ENCODE data around the gene COL19A1. TPM values are rescaled to one million over a fixed set of nuclear protein-coding genes. Genes with fewer than 3 reads are reported as not detected.

The COL19A1 gene
- total and polyA plus RNA-seq, 7 donors: 0.54 to 1.6 (median 0.83) TPM; not detected in 3

DNA sequence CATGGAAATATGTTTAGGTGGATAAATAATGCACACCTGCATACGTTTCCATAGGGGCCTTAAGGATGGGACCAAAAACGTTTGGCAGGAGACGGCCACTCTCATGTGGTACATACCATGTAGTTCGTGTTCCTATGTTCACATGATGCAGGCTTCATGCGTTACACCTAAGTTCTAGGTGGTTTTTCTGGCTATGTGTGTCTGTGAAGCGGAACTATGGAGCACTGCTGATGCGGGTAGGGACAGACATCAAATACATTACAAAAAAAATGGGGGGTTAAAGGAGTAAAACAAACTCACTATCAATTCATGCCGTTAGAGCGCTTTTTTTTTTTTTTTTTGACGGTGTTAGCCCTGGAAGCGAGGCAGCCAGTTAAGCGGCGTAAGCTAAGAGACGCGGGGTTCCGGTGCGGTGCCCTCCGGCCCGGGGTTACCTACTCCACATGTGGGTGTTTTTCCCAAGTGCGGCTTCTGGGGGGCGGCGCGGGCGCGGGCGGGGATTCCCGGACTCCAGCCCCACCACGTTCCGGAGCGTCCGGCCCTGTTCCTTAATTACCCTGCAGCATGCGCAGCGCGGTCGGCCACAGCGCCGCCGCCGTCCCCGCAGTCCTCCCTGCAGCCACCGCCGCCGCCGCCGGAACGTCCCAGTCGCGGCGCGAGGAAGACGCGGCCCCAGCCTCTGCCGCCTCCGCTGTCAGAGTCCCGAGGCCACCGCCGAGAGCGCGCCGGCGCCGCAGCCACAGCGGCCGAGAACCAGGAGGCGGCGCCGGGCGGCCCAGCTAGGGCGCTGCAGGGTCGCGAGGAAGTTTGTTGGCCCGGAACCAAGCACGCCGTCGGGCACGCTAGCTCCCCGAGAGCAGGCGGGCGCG, 648 bp downstream of the COL19A1 start:
- Histone ChIP-seq H3K36me3 (no peaks in the 10 kb centered on the region), H3K27ac (peak overlapping the region in 3 of 4 donors; percentile 36 to 68 (median 36)), H3K4me1 (peaks cover 0 to 18% (median 9%) of the 10 kb centered on the region in 4 donors), H3K9me3 (no peaks in the 10 kb centered on the region), H3K27me3 (no peaks in the 10 kb centered on the region), H3K4me3 (peak overlapping the region; percentile 39 to 71 (median 63))
- TF ChIP-seq CTCF (IDR thresholded peaks at IDR 0.05): no peak
- no peak for TF ChIP-seq POLR2A (IDR thresholded peaks at IDR 0.05)
- no peak for TF ChIP-seq POLR2AphosphoS5 (IDR thresholded peaks at IDR 0.05)
- TF ChIP-seq EP300 (IDR thresholded peaks at IDR 0.05): no peak
- peak; percentile 64 for DNase-seq
- whole genome bisulfite sequencing, 2 donors: 1% methylated on average over 80 of the region's 80 CpGs
- intact Hi-C loops (cut with DNase I): no loop called here

DNA sequence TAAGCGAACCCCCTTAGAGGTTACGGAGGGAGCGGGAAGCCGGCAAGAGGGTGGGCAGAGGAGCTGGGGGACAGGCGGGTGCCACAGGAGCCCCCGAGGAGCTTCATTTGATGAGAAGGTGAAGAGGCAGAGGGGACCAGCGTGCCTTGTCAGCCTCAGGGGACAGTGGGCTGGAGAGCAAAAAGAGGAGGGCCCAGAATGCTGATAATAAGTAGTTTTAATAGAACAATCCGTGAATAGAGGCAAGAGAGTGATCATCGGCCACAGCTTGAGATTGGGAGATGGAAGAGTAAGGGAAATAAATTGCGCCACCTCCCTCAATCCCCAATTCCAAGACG, 1.3 kb downstream of the COL19A1 start:
- 9 to 11% methylated on average over 11 of the region's 11 CpGs for WGBS, 2 donors

DNA sequence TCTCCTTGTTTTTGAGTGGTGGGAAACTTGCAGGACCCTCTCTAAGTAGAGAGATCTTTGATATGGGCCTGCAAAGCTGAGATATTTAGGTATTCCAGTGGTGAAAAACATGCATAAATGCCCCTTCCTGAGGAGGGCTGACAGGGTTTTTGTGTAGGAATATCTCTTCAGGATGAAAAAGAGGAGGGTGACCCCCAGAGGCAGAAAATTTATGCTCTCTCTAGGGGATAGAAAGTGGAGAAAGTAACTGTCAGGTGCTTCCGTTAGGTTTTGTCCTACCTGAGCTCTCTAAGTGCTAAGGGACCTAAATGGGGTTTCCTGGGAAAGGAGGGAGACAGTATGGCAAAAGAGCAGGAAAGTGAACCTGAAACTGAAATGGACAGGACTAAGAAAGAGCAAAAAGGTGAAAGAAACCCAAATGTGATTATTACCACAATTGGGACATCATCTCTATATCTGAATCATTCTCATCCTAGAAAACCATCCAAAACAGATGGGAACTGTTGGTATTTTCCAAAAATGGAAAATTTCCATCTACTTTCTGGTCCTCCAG, 2.0 kb downstream of the COL19A1 start:
- no peak overlapping the region for H3K4me3 ChIP-seq
- H3K9me3 ChIP-seq: no peaks in the 10 kb centered on the region
- WGBS, 2 donors: 66 to 84% methylated on average over 1 of the region's 1 CpG
- intact Hi-C loops (cut with DNase I): no loop called here
- DNase-seq: no peak
- no peaks in the 10 kb centered on the region for H3K27me3 ChIP-seq
- H3K27ac ChIP-seq: no peak overlapping the region
- TF ChIP-seq POLR2AphosphoS5 (IDR thresholded peaks at IDR 0.05): no peak
- no peak for TF ChIP-seq EP300 (IDR thresholded peaks at IDR 0.05)
- TF ChIP-seq CTCF (IDR thresholded peaks at IDR 0.05): no peak
- no peak for TF ChIP-seq POLR2A (IDR thresholded peaks at IDR 0.05)
- H3K4me1 ChIP-seq: peaks cover 0 to 18% (median 9%) of the 10 kb centered on the region in 4 donors
- H3K36me3 ChIP-seq: no peaks in the 10 kb centered on the region

More for the DNA sequence above, 1.3 kb downstream of the COL19A1 start:
- peaks cover 0 to 18% (median 9%) of the 10 kb centered on the region in 4 donors for H3K4me1 ChIP-seq
- H3K4me3 ChIP-seq: peak overlapping the region; percentile 39 to 71 (median 63)
- no peaks in the 10 kb centered on the region for H3K9me3 ChIP-seq
- TF ChIP-seq POLR2AphosphoS5 (IDR thresholded peaks at IDR 0.05) (no peak), CTCF (IDR thresholded peaks at IDR 0.05) (no peak), POLR2A (IDR thresholded peaks at IDR 0.05) (no peak), EP300 (IDR thresholded peaks at IDR 0.05) (no peak)
- no peak for DNase-seq
- H3K27me3 ChIP-seq: no peaks in the 10 kb centered on the region
- intact Hi-C loops (cut with DNase I): no loop called here
- H3K36me3 ChIP-seq: no peaks in the 10 kb centered on the region
- peak overlapping the region in 3 of 4 donors; percentile 36 to 68 (median 36) for H3K27ac ChIP-seq

GRCh38 chr6:69868961-69869360, 2.6 kb downstream of the COL19A1 start:
- TF ChIP-seq EP300 (IDR thresholded peaks at IDR 0.05) (no peak), POLR2A (IDR thresholded peaks at IDR 0.05) (no peak), CTCF (IDR thresholded peaks at IDR 0.05) (no peak), POLR2AphosphoS5 (IDR thresholded peaks at IDR 0.05) (no peak)
- H3K9me3 ChIP-seq: no peaks in the 10 kb centered on the region
- H3K27ac ChIP-seq: no peak overlapping the region
- no peaks in the 10 kb centered on the region for H3K27me3 ChIP-seq
- no peak overlapping the region for H3K4me3 ChIP-seq
- WGBS, 2 donors: 92 to 95% methylated on average over 1 of the region's 1 CpG
- H3K4me1 ChIP-seq: peaks cover 0 to 18% (median 9%) of the 10 kb centered on the region in 4 donors
- no peak for DNase-seq
- intact Hi-C loops (cut with DNase I): no loop called here
- no peaks in the 10 kb centered on the region for H3K36me3 ChIP-seq

Data from sigmoid colon (tissue), 7 donors.